Measurements from ENCODE around the gene GJC1. TPM values are rescaled to one million over a fixed set of nuclear protein-coding genes. Genes with fewer than 3 reads are reported as not detected.
A peak's percentile ranks its signal among the peaks of the same experiment; 100 is the strongest.

The GJC1 gene
- total and polyA plus RNA-seq, 2 of the 8 experiments (the other 6 are each of a cell fraction or from before 2014, with no cell fraction given), result 29.1 to 154 TPM

DNA sequence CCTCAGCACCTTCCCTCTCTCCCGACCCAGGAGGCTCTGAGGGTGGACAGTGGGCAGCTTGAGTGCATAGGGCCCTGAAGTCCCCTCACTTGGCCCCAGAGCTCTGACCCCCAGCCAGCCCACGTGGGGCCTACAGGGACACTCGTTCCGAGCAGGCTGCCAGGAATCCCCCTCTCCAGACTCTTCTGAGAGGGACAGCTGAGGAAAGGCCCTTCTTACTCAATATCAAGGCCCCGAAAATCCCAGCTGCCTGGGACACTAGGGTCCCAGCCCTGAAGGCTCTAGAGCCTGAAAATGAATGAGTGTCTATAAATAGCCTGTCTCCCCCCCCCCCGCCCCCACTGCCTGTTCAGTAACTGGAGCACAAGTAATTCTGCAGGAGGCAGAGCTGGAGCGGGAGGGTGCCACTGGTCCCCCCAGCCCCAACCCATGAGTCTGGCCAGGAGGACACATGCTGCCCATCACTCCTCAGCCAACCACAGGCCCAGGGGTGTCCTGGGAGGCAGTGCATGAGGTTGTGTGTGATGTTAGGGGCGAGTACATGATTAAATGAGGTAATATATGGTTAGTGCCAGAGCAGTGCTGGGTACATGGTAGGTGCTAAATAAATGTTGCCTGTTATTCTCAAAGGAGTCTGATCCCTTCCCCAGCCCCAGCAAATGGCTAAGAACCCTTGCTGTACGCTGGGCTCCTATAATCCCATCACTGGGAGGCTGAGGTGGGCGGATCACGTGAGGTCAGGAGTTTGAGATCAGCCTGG is 59.7 kb downstream of the GJC1 start:
- no peak overlapping the region for H3K4ac ChIP-seq (replicated peaks; ENCODE audit: insufficient read length, low read depth, low read length)
- no peaks in the 10 kb centered on the region for H3K79me2 ChIP-seq (ENCODE audit: control insufficient read depth in 1 of 2, insufficient read depth in 2 of 2, low read length in 2 of 2)
- peaks cover 4% of the 10 kb centered on the region; the same call in 1 of the 2 replicates for H3K23me2 ChIP-seq (ENCODE audit: low read depth, low read length)
- FAIRE-seq (no peak), DNase-seq (ENCODE audit: low read depth in 1 of 2, low spot score in 2 of 2) (no peak)
- no peak overlapping the region for H3K56ac ChIP-seq (replicated peaks; ENCODE audit: insufficient read length, low read depth, low read length)
- H2BK20ac ChIP-seq (ENCODE audit: low read length), result no peak overlapping the region
- H3K36me3 ChIP-seq (ENCODE audit: control insufficient read depth in 2 of 4, insufficient read depth in 4 of 4, low read length in 3 of 4), result no peaks in the 10 kb centered on the region
- peak overlapping the region; percentile 19; the same call in 1 of the 2 replicates for H4K8ac ChIP-seq (ENCODE audit: extremely low read depth, insufficient read depth, low read length)
- no peak overlapping the region for H2BK5ac ChIP-seq (ENCODE audit: low read depth, low read length)
- H3K23ac ChIP-seq (ENCODE audit: insufficient read length), result no peak overlapping the region
- 92% methylated on average over 10 of the region's 11 CpGs; no CpG with 5 or more reads in 1 of the 2 experiments for WGBS, 2 experiments (ENCODE audit: extremely low coverage in 1 of 2, insufficient coverage in 1 of 2, insufficient read length in 1 of 2, insufficient replicate concordance in 2 of 2, low coverage in 1 of 2, low lambda C conversion rate in 2 of 2, missing lambda C conversion rate in 1 of 2)
- no peak overlapping the region for H2AK5ac ChIP-seq (ENCODE audit: low read depth, low read length)
- H3K9ac ChIP-seq (replicated peaks in 1 of 4; ENCODE audit: extremely low read depth in 1 of 4, low read depth in 3 of 4, low read length in 3 of 4), result no peak overlapping the region
- no peak overlapping the region for H3K4me3 ChIP-seq (ENCODE audit: extremely low read depth in 1 of 4, insufficient read depth in 2 of 4, low read depth in 3 of 4, low read length in 4 of 4)
- H3K27ac ChIP-seq (ENCODE audit: low read depth, low read length), result no peak overlapping the region
- no peak overlapping the region for H3K18ac ChIP-seq (ENCODE audit: extremely low read depth, low read length)
- no peak overlapping the region for H2BK15ac ChIP-seq (ENCODE audit: low read length)
- H2AFZ ChIP-seq (ENCODE audit: low read length), result no peak overlapping the region
- ChIA-PET POLR2A (ENCODE audit: partially characterized antibody) (interaction anchor here (0.7 to 1.7 kb wide), 2 partner anchors 9 to 18 kb away, joined by 3 to 7 read pairs; no protein-coding TSS in a partner anchor), CTCF (ENCODE audit: partially characterized antibody) (interaction anchor here (0.6 to 26.7 kb wide), 13 partner anchors 9 to 427 kb away, joined by 3 to 577 read pairs (median 4); partner anchors contain the start of gene HIGD1B)
- no peaks in the 10 kb centered on the region for H3K79me1 ChIP-seq (ENCODE audit: low read depth, low read length)
- H4K5ac ChIP-seq (ENCODE audit: insufficient read length, low read depth, low read length), result no peak overlapping the region
- peaks cover 0 to 19% (median 7%) of the 10 kb centered on the region in 4 experiments; a peak in 6 of 7 replicates for H3K4me1 ChIP-seq (replicated peaks in 1 of 4; ENCODE audit: control insufficient read depth in 3 of 4, insufficient read depth in 4 of 4, low read length in 3 of 4)
- no peak for TF ChIP-seq E2F6 (IDR thresholded peaks at IDR 0.05)
- no peak for TF ChIP-seq RXRA (IDR thresholded peaks at IDR 0.05; ENCODE audit: insufficient read depth, low read depth, low read length)
- TF ChIP-seq JUND (IDR thresholded peaks at IDR 0.05; ENCODE audit: low read length), result no peak
- H3K27me3 ChIP-seq (replicated peaks in 1 of 4; ENCODE audit: control insufficient read depth in 3 of 4, extremely low read depth in 1 of 4, insufficient read depth in 3 of 4, low read length in 3 of 4), result no peaks in the 10 kb centered on the region; a peak in 1 of 7 replicates
- H3K9me3 ChIP-seq (ENCODE audit: insufficient read depth in 2 of 2, low read depth in 1 of 2, low read length in 1 of 2), result no peaks in the 10 kb centered on the region
- no peak overlapping the region for H3K4me2 ChIP-seq (ENCODE audit: insufficient read depth in 1 of 2, low read depth in 2 of 2, low read length in 2 of 2)
- H2BK120ac ChIP-seq (replicated peaks; ENCODE audit: low read depth, low read length), result no peak overlapping the region
- H4K91ac ChIP-seq (replicated peaks; ENCODE audit: insufficient read length, low read length), result no peak overlapping the region
- no peak overlapping the region for H2BK12ac ChIP-seq (ENCODE audit: low read depth, low read length)
- no peak overlapping the region for H3K14ac ChIP-seq (ENCODE audit: insufficient read length)
- H4K20me1 ChIP-seq (replicated peaks in 1 of 2; ENCODE audit: control insufficient read depth in 1 of 2, insufficient read depth in 2 of 2, low read length in 2 of 2), result peaks cover 0 to 2% of the 10 kb centered on the region in 2 experiments

Measured in H1 (cell line).